Suprapubic skin (tissue), 4 donors: ENCODE results near the gene ELMO1. TPM values are rescaled to one million over a fixed set of nuclear protein-coding genes. Genes with fewer than 3 reads are reported as not detected.

Experiments used
- DNase-seq, 2 donors: peaks; one replicate each; pipeline ENCODE4 v3.0.0-alpha.2; 2019; ENCODE audit warnings: low spot score in 2 of 2
- H3K27ac ChIP-seq: fragments of 200-600 bp; sonication (generic); one replicate; pipeline ENCODE4 v1.5.1; 2019
- H3K27me3 ChIP-seq: fragments of 200-600 bp; sonication (generic); one replicate; pipeline ENCODE4 v1.5.1; 2019
- H3K36me3 ChIP-seq: fragments of 200-600 bp; sonication (generic); one replicate; pipeline ENCODE4 v1.5.1; 2019
- H3K4me1 ChIP-seq: fragments of 200-600 bp; sonication (generic); one replicate; pipeline ENCODE4 v1.5.1; 2019
- H3K4me3 ChIP-seq: fragments of 200-600 bp; sonication (generic); one replicate; pipeline ENCODE4 v1.5.1; 2019; ENCODE audit warnings: mild to moderate bottlenecking
- H3K9me3 ChIP-seq: fragments of 200-600 bp; sonication (generic); one replicate; pipeline ENCODE4 v1.5.1; 2019
- EP300 ChIP-seq: sonication (generic); formaldehyde crosslinking; IDR thresholded peaks from one replicate; pipeline ENCODE4 v1.6.1; 2017; ENCODE audit warnings: antibody characterized with exemption
- POLR2A ChIP-seq, 2 donors: fragments of 450-650 bp; IDR thresholded peaks; one replicate each; pipeline ENCODE4 v1.6.1; 2017; ENCODE audit warnings: antibody characterized with exemption in 2 of 2, mild to moderate bottlenecking in 2 of 2, moderate library complexity in 2 of 2
- POLR2AphosphoS5 ChIP-seq, 3 donors: sonication (generic); formaldehyde crosslinking; IDR thresholded peaks; one replicate each; pipeline ENCODE4 v1.6.1; 2017; ENCODE audit warnings: antibody characterized with exemption in 3 of 3
- WGBS: methylation state at CpG from one replicate; pipeline ENCODE4 v1.1.5; 2018; 5-methylcytosine and 5-hydroxymethylcytosine counted together
- total RNA-seq, 4 donors: library from RNA; depleted of rRNA; stranded (reverse); fragments of >200 nt; gene quantifications; one replicate each; pipeline ENCODE4 v1.1.0, GENCODE V29; 2016
- TF ChIP-seq, protein P1 (sequence below), 2 donors: fragments of 200-600 bp in 1 of 2; fragments of 450-650 bp in 1 of 2; sonication (generic) in 1 of 2; IDR thresholded peaks; one replicate each; pipeline ENCODE4 v1.5.1; 2016 to 2019; ENCODE audit warnings: antibody characterized with exemption in 2 of 2, mild to moderate bottlenecking in 1 of 2, moderate library complexity in 1 of 2

ELMO1 gene
- total RNA-seq, 4 donors from 2014 or later: 9.8 to 49.6 (median 22.2) TPM

DNA sequence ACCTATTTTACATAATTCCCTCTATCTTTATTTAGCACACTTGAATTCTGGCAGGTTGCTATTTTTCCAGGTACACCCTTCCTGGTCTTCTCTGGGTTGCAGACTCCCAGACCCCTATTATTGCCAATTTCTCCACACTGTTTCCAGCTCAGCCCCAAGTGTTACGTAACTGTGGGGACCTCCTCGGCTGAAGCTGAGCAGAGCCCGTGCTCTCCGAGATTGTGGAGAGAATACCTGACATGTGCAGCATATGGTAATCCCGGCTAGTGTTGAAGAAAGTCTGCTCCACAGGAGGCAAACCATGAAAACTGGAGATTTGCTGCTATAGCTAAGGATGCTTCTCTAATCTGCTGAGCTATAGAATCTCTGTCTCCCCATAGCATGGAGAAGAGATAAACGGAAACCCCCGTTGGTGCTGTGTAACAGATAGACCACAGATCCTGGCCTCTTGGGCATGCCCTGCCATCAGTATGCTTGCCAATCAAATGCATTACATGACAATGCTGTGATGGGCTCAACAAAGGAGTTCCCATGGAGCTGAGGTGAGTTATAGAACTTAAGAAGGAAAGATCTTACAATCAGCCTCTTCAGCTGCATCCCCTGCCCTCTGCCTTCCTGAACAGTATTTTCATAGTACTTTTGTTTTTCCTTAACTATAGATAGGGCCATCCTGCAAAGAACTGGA is 579.8 kb downstream of the ELMO1 start:
- WGBS: 98% methylated on average over 7 of the region's 7 CpGs
- TF ChIP-seq, protein P1, sequence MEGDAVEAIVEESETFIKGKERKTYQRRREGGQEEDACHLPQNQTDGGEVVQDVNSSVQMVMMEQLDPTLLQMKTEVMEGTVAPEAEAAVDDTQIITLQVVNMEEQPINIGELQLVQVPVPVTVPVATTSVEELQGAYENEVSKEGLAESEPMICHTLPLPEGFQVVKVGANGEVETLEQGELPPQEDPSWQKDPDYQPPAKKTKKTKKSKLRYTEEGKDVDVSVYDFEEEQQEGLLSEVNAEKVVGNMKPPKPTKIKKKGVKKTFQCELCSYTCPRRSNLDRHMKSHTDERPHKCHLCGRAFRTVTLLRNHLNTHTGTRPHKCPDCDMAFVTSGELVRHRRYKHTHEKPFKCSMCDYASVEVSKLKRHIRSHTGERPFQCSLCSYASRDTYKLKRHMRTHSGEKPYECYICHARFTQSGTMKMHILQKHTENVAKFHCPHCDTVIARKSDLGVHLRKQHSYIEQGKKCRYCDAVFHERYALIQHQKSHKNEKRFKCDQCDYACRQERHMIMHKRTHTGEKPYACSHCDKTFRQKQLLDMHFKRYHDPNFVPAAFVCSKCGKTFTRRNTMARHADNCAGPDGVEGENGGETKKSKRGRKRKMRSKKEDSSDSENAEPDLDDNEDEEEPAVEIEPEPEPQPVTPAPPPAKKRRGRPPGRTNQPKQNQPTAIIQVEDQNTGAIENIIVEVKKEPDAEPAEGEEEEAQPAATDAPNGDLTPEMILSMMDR (IDR thresholded peaks at IDR 0.05): no peak
- TF ChIP-seq POLR2AphosphoS5 (IDR thresholded peaks at IDR 0.05) (no peak), EP300 (no peak), POLR2A (IDR thresholded peaks at IDR 0.05) (no peak)
- H3K36me3 ChIP-seq: peaks cover 22% of the 10 kb centered on the region
- DNase-seq: no peak
- no peaks in the 10 kb centered on the region for H3K9me3 ChIP-seq
- H3K4me3 ChIP-seq: no peak overlapping the region
- no peaks in the 10 kb centered on the region for H3K27me3 ChIP-seq
- H3K27ac ChIP-seq: no peak overlapping the region
- H3K4me1 ChIP-seq: no peaks in the 10 kb centered on the region

DNA sequence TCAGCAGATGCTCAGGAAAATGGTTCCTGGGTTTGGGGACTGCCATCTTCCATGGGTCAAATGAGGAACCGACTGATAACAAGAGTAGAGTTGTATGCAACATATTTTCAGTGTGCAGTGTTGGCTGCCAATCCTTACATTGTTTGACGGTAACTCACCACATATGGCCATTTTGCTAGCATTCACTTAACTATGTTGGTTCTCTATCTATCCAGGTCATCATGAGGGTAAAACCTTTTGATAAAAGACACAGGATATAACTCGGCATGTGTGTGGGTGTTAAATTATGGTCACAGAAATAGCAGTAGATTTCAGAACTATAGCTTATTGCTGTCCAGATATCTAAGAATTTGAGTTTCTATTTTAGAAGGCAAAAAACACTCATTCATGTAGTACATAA is 583.6 kb downstream of the ELMO1 start:
- no peak for DNase-seq
- no peaks in the 10 kb centered on the region for H3K9me3 ChIP-seq
- H3K4me1 ChIP-seq: no peaks in the 10 kb centered on the region
- H3K36me3 ChIP-seq: peaks cover 21% of the 10 kb centered on the region
- no peak overlapping the region for H3K4me3 ChIP-seq
- H3K27me3 ChIP-seq: no peaks in the 10 kb centered on the region
- WGBS: 87% methylated on average over 3 of the region's 3 CpGs
- TF ChIP-seq EP300 (no peak), POLR2A (IDR thresholded peaks at IDR 0.05) (no peak), POLR2AphosphoS5 (IDR thresholded peaks at IDR 0.05) (no peak)
- TF ChIP-seq, protein P1 (IDR thresholded peaks at IDR 0.05): no peak
- no peak overlapping the region for H3K27ac ChIP-seq

DNA sequence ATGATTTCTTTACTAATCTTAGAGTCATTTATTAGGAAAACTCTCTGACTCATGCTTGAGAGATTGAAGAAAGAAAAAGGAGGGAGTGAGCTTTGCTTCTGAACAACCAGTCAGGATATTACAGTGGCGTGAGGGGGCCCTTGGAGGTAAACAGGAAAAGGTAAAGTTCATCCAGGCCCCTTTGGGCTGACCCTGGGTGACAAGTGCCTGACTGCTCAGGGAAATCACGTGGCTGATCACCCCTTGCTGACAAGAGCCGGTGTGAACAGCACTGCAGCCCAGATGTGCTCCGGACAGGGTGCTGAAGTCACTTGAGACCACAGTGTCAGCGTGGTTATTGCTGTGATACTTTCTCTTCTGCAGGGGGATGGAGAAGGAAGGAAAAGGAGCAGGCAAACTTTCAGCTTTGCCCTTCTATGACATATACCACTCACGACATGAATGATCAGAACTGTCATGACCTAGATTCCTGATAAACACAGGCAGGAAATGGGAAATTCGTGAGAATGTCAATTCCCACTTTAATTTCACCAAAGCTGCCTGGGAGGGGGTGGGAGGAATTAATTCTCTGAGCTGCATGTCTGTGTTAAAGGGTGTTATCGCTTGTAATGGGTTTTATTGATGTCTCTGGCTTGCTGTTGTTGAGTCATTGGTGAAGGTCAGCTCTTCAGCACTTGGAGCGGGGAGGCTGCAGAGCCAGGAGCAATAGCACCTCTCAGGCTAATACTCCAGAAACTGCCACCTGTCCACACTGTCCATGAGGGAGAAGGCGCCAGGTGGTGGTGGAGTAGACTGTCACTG is 584.6 kb downstream of the ELMO1 start:
- Histone ChIP-seq H3K27me3 (no peaks in the 10 kb centered on the region), H3K9me3 (no peaks in the 10 kb centered on the region), H3K4me1 (no peaks in the 10 kb centered on the region), H3K4me3 (no peak overlapping the region), H3K27ac (no peak overlapping the region), H3K36me3 (peaks cover 19% of the 10 kb centered on the region)
- TF ChIP-seq POLR2A (IDR thresholded peaks at IDR 0.05) (no peak), EP300 (no peak), POLR2AphosphoS5 (IDR thresholded peaks at IDR 0.05) (no peak)
- TF ChIP-seq, protein P1 (IDR thresholded peaks at IDR 0.05): no peak
- 78% methylated on average over 10 of the region's 10 CpGs for WGBS
- DNase-seq: no peak

DNA sequence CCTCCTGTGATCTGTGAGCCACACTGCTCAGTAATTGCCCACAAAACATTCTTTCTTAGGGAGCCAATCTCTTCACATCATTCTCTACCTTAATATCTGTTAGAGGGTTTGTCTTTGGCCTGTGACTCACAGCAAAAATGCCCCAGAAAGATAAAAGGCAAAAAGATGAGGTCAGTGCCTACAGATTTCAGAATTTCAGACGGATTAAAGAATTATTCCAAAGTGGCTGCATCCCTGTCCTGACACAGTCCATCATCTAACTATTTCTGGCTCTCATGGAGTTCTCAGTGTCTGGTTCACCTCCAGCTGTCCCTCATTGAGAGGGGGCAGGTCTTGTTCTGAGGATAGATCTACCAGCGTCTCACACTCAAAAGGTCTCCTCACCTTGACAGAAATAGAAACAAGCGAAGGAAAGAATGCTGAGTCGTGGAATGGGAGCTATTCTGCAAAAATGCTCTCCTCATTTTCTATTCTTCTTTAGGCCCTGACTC is 585.8 kb downstream of the ELMO1 start:
- no peak for DNase-seq

More for the DNA sequence above, 585.8 kb downstream of the ELMO1 start:
- H3K27me3 ChIP-seq: no peaks in the 10 kb centered on the region
- no peak overlapping the region for H3K27ac ChIP-seq
- H3K4me1 ChIP-seq: no peaks in the 10 kb centered on the region
- no peak overlapping the region for H3K4me3 ChIP-seq
- no peaks in the 10 kb centered on the region for H3K9me3 ChIP-seq
- H3K36me3 ChIP-seq: peaks cover 14% of the 10 kb centered on the region
- WGBS: 90% methylated on average over 4 of the region's 4 CpGs
- TF ChIP-seq, protein P1 (IDR thresholded peaks at IDR 0.05): no peak
- TF ChIP-seq EP300: no peak
- no peak for TF ChIP-seq POLR2A (IDR thresholded peaks at IDR 0.05)
- TF ChIP-seq POLR2AphosphoS5 (IDR thresholded peaks at IDR 0.05): no peak
